SU-DHL-6 (cell line): ENCODE data around the gene ART3.

Source experiments
- EZH2phosphoT487 ChIP-seq: fragments of 200-600 bp; sonication (generic), shearing (Covaris generic); conservative IDR thresholded peaks from 2 replicates; pipeline ENCODE4 v1.6.1; 2018; ENCODE audit warnings: mild to moderate bottlenecking, antibody characterized with exemption, low read length, moderate library complexity, mixed read lengths
- TF ChIP-seq, protein P1 (sequence below): fragments of 200-600 bp; sonication (generic); IDR thresholded peaks from one replicate; pipeline ENCODE4 v1.5.1; 2017; ENCODE audit warnings: antibody characterized with exemption, mild to moderate bottlenecking, low read length, moderate library complexity; ENCODE audit not compliant: insufficient read depth, poor library complexity, severe bottlenecking

- no peak for TF ChIP-seq EZH2phosphoT487
- TF ChIP-seq, protein P1, sequence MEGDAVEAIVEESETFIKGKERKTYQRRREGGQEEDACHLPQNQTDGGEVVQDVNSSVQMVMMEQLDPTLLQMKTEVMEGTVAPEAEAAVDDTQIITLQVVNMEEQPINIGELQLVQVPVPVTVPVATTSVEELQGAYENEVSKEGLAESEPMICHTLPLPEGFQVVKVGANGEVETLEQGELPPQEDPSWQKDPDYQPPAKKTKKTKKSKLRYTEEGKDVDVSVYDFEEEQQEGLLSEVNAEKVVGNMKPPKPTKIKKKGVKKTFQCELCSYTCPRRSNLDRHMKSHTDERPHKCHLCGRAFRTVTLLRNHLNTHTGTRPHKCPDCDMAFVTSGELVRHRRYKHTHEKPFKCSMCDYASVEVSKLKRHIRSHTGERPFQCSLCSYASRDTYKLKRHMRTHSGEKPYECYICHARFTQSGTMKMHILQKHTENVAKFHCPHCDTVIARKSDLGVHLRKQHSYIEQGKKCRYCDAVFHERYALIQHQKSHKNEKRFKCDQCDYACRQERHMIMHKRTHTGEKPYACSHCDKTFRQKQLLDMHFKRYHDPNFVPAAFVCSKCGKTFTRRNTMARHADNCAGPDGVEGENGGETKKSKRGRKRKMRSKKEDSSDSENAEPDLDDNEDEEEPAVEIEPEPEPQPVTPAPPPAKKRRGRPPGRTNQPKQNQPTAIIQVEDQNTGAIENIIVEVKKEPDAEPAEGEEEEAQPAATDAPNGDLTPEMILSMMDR: no peak
These were observed 37.7 kb upstream of the ART3 start for GRCh38 chr4:76036855-76037254.
